HG03108 (cell line): ENCODE measurements around the gene DPYD.

Experiments used
- ATAC-seq: cut with Tn5 transposase; IDR thresholded peaks from one replicate; pipeline ENCODE4 v1.9.1; 2021; ENCODE audit warnings: moderate library complexity; ENCODE audit not compliant: unreplicated experiment

Gene DPYD

DNA sequence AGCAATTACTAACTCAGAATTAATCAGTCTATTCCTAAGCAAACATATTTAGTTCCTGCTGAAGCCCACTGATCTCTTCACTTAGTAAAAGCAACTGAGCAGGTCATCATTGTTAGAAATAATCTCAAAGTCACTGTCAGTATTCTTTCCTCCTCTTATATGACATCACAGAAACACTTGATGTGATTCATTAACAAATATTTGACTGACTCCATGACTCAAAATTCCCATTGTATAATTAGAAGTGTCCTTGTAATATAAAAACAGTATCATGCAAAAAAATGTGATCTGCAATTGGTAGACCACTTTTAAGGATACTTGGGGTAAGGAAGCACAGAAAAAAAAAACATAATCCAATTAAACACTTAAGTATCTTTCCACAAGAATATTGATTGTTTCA lies 194.4 kb downstream of the DPYD start:
- ATAC-seq: no peak

GRCh38 chr1:97721221-97721620 lies 199.6 kb downstream of the DPYD start:
- ATAC-seq: no peak

DNA sequence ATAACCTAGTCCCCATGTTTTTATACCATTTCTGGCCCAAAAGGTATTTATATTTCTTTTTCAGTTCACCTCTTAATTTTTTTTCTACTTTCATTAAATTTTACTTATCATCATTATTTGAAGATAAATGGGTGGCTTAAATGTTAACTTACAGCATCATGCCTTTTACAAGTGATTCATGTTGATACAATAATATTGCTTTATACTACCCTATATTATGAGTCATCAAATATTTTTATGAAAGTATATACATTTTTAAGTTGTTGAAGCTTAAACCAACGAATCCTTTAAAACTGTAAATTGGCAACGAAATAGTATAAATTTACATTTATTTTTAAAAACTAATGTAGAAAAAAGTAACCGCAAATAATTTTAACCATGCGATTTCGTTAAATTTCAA lies 207.9 kb downstream of the DPYD start:
- no peak for ATAC-seq

DNA sequence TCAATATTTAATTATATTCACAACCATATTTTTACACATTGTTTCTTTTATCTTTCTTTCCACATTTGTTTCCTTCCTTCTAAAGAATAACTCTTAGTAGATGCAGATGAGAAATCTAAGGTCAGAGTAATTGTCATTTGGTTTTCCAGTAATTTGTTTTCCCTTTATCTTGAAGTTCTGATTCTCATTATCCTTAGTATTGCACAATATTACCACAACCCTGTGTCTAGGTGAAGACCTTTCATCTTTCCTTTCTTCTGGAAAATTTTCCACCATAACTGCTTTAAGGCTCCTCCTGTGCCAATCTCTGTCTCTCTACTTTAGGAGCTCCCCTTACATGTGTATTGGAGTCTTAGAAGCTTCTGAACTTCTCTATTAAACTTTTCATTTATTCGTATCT lies 209.0 kb downstream of the DPYD start:
- ATAC-seq: no peak

DNA sequence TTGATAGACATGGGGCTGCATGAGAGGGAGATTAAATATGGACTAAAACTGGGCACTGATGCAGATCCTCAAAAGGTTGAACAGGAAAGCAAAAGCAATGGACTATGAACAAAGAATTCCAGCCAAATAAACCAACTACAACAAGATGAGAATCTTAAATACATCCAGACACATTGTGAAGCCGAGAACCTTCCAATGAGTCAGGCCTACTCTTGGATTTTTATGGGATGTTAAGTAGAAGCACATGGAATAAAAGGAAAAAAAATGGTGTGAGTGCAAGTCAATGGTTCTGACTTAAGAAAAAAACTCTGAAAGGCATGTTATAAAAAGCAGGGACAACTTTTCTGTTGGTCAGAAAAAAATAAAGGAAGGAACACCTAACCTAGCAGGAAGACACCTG lies 227.2 kb downstream of the DPYD start:
- ATAC-seq: no peak

- no peak for ATAC-seq
Measured at GRCh38 chr1:97691325-97691724, 229.5 kb downstream of the DPYD start.

GRCh38 chr1:97685360-97685759 lies 235.5 kb downstream of the DPYD start:
- ATAC-seq: no peak

- ATAC-seq: no peak
Measured at GRCh38 chr1:97680894-97681293, 239.9 kb downstream of the DPYD start.

DNA sequence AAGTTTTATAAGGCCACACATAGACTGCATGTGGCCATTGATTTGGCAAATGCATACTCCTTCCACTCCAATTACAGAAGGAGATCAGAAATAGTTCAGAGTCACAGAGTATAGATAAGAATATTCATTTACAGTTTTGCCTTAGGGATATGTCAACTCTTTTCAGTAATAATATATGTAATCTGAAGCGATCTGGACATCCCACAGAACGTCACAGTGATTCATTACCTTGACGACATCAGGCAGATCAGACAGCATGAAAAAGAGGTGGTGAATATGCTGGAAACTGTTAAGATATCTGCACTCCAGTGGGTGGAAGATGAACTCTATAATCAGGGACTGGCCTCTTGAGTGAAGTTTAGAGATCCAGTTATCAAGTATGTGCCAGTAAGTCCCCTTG lies 240.4 kb downstream of the DPYD start:
- no peak for ATAC-seq

DNA sequence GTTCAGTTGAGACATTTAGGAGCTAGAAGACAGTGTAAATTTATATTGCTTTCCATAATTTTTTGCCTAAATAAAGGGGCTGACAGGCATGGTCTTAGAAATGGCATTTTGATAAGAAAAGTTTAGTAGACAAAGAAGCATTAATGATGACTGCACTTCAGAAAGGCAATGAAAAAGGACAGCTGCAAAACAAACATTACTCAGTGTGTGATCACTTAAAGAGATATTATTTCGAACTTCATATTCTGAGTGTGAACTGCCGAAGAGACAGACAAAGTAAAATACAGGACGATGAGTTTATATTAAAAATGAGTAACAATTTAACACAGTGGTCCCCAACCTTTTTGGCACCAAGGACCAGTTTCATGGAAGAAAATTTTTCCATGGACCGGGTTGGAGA lies 243.1 kb downstream of the DPYD start:
- no peak for ATAC-seq

- ATAC-seq: no peak
Measured at GRCh38 chr1:97674517-97674916, 246.3 kb downstream of the DPYD start.

DNA sequence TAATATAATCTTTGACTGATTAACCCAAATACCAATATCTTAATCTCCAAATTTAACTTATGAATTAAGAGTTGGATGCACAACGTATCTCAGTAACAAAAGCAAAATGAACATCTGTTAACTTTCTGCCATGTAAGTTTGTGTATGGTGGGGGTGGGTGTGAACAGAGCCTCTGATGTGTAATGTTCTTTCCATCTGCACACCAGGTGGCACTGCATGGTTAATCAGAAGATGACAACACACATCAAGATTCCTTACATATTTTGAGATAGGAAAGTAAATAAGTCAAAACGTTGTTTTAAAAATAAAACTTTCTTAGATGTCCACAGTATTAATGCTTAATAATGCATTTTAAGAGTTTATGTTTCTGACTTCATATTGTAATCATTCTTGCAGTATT lies 251.9 kb downstream of the DPYD start:
- ATAC-seq: no peak

GRCh38 chr1:97660431-97661105 lies 260.3 kb downstream of the DPYD start:
- ATAC-seq: no peak

GRCh38 chr1:97654876-97655585 lies 265.8 kb downstream of the DPYD start:
- no peak for ATAC-seq

- no peak for ATAC-seq
Measured at GRCh38 chr1:97651250-97651649, 269.6 kb downstream of the DPYD start.

DNA sequence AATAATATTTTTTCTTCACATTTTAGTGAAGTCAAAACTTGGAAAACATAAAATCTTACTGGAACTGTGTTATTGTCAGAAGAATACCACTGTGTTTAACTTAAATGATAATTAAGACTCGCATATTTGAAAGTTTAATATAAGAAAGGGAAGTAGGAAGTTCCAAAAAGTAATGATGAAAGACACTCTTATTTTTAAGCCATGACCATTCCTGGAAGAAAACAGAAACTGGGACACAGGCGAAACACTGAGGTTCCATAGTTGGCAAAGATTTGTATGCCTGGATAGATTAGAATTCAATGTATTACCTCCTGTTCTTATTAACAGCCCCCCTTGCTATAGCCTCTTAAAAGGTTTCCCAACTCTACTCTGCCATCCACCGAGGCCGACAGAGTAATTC lies 271.2 kb downstream of the DPYD start:
- no peak for ATAC-seq

DNA sequence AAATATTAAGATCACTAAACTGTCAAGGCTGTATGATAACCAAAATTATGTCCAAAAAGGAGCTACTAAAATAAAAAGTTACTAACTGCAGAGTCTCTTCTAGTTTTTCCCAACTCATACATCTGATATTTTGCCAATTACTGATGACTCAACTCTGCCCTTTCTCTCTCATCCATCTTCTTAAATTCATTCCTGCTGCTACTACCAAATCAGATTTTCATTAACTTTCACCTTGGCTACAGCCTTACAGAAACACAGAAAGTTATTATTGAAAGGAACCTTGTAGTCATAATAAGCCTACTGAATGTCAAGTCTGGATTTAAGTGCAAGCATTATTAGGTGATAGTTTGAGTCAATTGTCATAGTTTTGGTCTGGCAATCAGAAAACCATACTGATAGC lies 273.1 kb downstream of the DPYD start:
- ATAC-seq: no peak

DNA sequence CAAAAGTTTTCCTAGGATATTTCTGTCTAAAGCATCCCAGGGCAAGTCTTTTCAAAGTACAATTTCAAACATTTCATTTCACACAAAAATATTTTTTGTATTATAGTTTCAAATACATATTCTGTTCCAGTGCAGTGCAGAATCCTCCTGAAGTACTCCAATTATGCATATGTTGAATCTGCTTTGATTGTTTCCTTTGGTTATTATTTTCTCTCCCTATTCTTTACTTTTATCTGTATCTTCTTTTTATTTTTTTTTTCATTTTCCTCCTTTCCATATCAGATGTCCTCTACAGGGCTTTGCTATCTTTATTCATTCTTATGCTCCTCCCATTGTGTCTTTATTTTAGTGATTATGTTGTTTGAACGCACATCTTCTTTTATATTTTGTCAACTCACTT lies 274.8 kb downstream of the DPYD start:
- no peak for ATAC-seq

DNA sequence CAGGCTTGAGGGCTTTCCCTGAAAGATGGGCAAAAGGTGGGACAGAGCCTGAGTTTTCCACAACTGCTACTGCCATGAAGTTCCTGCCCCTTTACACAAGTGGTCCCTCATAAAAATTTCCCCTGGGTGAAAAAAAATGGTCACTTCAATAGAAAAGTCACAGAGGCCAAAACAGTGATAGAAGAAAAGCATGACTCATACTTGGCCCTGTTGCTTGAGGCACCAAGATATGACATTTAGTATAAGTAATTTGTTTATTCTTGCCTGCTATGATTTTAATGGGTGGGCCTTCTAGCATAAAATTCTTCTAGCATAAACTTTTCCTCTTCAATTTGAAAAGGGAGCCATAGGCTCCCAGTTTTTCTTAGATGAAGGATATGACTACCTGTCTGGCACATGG lies 280.2 kb downstream of the DPYD start:
- no peak for ATAC-seq

DNA sequence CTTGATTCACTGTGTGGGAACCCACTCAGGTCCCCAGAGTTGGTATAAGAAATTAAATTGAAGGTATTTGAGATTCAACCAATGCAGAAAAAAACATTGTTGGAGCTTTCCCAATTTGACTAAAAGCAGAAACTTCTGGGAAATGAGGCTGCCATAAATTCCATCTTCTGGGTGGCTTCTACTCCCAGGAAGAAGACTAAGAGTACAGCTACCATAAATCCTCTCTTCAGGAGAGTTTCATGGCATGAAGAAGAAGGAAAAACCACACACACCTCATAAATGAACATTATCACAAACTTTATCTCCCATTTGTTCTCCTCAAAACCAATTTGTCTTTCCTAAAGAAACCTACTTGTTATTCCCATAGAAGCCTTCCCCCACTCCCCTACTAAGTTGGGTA lies 283.9 kb downstream of the DPYD start:
- no peak for ATAC-seq

DNA sequence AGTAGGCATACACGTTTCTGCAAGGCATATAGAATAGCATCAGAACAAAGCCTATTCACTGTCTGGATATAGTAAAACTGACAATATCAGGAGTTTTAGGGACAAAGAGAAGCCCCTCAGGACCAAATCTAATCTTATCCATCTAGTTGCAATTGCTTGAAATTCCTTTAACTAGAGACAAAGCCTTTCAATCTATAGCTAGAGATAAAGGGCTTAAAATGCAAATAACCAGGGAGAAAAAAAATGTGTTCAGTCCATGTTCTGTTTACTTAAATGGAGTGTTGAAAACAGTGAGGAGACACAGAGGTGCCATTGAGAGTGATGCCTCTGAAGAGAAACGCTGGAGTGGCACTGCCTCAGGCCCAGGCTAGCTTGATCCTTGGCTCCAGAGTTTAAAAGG lies 286.1 kb downstream of the DPYD start:
- no peak for ATAC-seq

GRCh38 chr1:97632776-97633175 lies 288.1 kb downstream of the DPYD start:
- no peak for ATAC-seq

DNA sequence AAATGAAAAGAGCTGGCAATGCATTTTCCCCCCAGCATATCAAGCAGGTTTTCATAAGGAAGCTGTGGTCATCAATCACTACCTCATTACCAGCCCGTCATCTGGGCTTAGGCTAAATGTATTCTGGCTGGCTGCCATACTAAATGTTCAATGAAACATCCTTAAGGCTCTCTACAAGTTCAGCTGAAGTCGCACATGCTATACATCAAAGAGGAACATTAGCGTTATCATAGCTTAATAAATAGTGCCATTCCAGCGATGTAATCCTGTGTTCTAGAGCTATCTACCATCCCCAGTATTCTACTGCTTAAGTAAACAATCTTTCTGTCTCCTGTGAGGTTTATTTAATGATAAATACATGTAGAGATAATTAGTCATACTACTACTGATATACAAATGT lies 288.8 kb downstream of the DPYD start:
- no peak for ATAC-seq
